Measurements from ENCODE around the gene WNT3. TPM values are rescaled to one million over a fixed set of nuclear protein-coding genes. Genes with fewer than 3 reads are reported as not detected.

WNT3 gene
- total and polyA plus RNA-seq, 2 donors (not counting 3 experiments of a cell fraction or from before 2014, with no cell fraction given), result 1.4 to 2.1 TPM

- DNase-seq (ENCODE audit: low read depth, low spot score) (no peak), FAIRE-seq (no peak)
- Histone ChIP-seq H3K9ac (replicated peaks; ENCODE audit: extremely low read depth, insufficient read depth, low read length) (no peak overlapping the region), H3K4me3 (replicated peaks in 1 of 3; ENCODE audit: insufficient read depth in 1 of 3, low read depth in 1 of 3, low read length in 3 of 3) (no peak overlapping the region), H4K20me1 (replicated peaks; ENCODE audit: control insufficient read depth, extremely low read depth, insufficient read depth, low read length) (no peaks in the 10 kb centered on the region), H3K9me1 (replicated peaks; ENCODE audit: control insufficient read depth, extremely low read depth, insufficient read depth, low read length) (no peaks in the 10 kb centered on the region), H3K79me2 (ENCODE audit: control insufficient read depth, insufficient read depth, low read length) (no peaks in the 10 kb centered on the region), H3K9me3 (replicated peaks; ENCODE audit: control insufficient read depth, insufficient read depth, low read length) (no peaks in the 10 kb centered on the region), H3K4me1 (ENCODE audit: control insufficient read depth, extremely low read depth, insufficient read depth, low read length) (no peaks in the 10 kb centered on the region), H3K27ac (ENCODE audit: insufficient read depth, low read depth, low read length) (no peak overlapping the region), H3K36me3 (ENCODE audit: control insufficient read depth in 2 of 2, extremely low read depth in 1 of 2, insufficient read depth in 2 of 2, low read length in 2 of 2) (no peaks in the 10 kb centered on the region), H3K27me3 (ENCODE audit: control insufficient read depth in 2 of 2, insufficient read depth in 2 of 2, low read length in 2 of 2) (peaks cover 1 to 5% of the 10 kb centered on the region in 2 experiments), H2AFZ (ENCODE audit: low read depth, low read length) (no peak overlapping the region), H3K4me2 (ENCODE audit: insufficient read depth, low read length) (no peak overlapping the region)
- ChIA-PET POLR2A (interaction anchor here (0.6 kb wide), 1 partner anchor 173 kb away, joined by 3 read pairs; the partner anchor contains the start of gene RPRML), CTCF (interaction anchor here (1.1 to 1.9 kb wide), 2 partner anchors 10 to 21 kb away, joined by 3 to 8 read pairs; no protein-coding TSS in a partner anchor)
- intact Hi-C loops (cut with micrococcal nuclease), result no loop called here
- TF ChIP-seq POLR2A (IDR thresholded peaks at IDR 0.05; ENCODE audit: low read depth, low read length) (no peak), FOS (IDR thresholded peaks at IDR 0.05; ENCODE audit: borderline replicate concordance, insufficient read depth, low read length) (no peak), JUN (IDR thresholded peaks at IDR 0.05; ENCODE audit: borderline replicate concordance, insufficient read depth, insufficient read length, low read depth) (no peak), POLR2AphosphoS5 (IDR thresholded peaks at IDR 0.05; ENCODE audit: insufficient read depth, low read depth, low read length) (no peak), GATA2 (IDR thresholded peaks at IDR 0.05; ENCODE audit: insufficient read depth, insufficient read length, low read depth, low read length) (no peak), EZH2 (IDR thresholded peaks at IDR 0.05; ENCODE audit: borderline replicate concordance, low read depth, low read length, severe bottlenecking) (no peak)
- TF ChIP-seq, protein P1, sequence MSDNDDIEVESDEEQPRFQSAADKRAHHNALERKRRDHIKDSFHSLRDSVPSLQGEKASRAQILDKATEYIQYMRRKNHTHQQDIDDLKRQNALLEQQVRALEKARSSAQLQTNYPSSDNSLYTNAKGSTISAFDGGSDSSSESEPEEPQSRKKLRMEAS (IDR thresholded peaks at IDR 0.05; ENCODE audit: insufficient read depth, insufficient read length), result no peak
- TF ChIP-seq, protein P2, sequence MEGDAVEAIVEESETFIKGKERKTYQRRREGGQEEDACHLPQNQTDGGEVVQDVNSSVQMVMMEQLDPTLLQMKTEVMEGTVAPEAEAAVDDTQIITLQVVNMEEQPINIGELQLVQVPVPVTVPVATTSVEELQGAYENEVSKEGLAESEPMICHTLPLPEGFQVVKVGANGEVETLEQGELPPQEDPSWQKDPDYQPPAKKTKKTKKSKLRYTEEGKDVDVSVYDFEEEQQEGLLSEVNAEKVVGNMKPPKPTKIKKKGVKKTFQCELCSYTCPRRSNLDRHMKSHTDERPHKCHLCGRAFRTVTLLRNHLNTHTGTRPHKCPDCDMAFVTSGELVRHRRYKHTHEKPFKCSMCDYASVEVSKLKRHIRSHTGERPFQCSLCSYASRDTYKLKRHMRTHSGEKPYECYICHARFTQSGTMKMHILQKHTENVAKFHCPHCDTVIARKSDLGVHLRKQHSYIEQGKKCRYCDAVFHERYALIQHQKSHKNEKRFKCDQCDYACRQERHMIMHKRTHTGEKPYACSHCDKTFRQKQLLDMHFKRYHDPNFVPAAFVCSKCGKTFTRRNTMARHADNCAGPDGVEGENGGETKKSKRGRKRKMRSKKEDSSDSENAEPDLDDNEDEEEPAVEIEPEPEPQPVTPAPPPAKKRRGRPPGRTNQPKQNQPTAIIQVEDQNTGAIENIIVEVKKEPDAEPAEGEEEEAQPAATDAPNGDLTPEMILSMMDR (IDR thresholded peaks at IDR 0.05; ENCODE audit: extremely low read depth in 1 of 2, insufficient read depth in 1 of 2, low read depth in 1 of 2, low read length in 2 of 2), result no peak
- dilution Hi-C loops (cut with MboI; ENCODE audit: extremely low pct_ligation_motif_present, low sequenced_read_pairs), result no loop called here
- no TSS peak for BruUV-seq (replicated peaks)
Observed at GRCh38 chr17:46805771-46806170, 12.7 kb downstream of the WNT3 start.

All from endothelial cell of umbilical vein (primary cell).